Measurements from ENCODE around the gene CCN2.
A peak's percentile ranks its signal among the peaks of the same experiment; 100 is the strongest.
"Not testable (repeated sequence)": the region's sequence is repeated elsewhere in the genome, so short reads cannot be mapped to it uniquely, and the experiment has no call there.

Gene CCN2

DNA sequence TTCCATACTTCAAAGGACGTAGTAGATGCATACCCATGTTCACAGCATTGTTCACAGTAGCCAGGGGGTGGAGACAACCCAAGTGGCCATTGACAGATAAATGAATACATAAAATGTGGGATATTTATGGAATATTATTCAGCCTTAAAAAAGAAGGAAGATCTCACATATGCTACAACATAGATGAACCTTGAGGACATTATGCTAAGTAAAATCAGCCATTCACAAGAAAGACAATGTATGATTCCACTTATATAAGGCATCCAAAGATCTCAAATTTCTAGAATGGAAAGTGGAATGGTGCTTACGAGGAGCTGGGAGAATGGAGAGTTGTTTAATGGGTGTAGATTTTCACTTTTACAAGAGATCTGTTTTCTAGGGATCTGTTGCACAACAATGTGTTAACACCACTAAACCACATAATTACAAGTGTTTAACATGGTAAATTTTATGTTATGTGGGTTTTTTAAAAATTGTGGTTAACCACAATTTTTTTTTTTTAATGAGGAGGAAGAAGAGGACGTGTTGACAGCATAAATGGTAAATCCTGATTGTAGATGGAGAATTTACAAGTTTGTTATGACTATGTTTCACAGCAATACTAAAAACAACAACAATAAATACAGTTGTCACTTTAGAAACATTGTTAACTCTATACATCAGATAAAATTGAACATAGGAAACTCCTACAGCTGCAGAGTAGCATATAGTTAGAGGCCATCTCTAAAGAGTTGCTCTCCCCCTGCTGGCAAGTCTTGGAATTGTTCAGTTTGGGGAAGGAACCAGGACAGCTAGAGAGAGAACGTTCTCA lies 41.6 kb downstream of the CCN2 start:
- peak; percentile 47 to 84 for DNase-seq

DNA sequence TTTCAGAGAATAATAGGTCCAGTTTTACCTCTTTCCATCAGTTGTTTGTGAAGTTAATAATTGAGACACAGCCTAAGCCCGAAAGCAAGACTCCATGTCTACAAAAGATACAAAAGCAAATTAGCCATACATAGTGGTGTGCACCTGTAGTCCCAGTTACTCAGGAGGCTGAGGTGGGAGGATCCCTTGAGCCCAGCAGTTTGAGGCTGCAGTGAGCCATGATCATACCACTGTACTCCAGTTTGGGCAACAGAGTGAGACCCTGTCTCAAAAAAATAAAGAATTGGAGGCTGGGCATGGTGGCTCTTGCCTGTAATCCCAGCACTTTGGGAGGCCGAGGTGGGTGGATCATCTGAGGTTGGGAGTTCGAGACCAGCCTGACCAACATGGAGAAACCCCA lies 42.4 kb downstream of the CCN2 start:
- DNase-seq, result not testable (repeated sequence)

DNA sequence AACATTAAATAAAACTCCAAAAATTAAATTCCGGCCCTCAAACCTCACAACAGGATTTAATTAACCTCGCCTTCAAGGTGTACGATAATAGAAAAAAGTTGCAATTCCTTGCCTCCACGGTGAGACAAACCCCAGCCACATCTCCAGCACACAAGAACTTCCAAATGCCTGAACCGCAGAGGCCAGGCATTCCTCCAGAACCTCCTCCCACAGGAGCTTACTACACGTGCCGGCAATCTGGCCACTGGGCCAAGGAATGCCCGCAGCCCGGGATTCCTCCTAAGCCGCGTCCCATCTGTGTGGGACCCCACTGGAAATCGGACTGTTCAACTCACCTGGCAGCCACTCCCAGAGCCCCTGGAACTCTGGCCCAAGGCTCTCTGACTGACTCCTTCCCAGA lies 47.4 kb downstream of the CCN2 start:
- DNase-seq, result not testable (repeated sequence)

DNA sequence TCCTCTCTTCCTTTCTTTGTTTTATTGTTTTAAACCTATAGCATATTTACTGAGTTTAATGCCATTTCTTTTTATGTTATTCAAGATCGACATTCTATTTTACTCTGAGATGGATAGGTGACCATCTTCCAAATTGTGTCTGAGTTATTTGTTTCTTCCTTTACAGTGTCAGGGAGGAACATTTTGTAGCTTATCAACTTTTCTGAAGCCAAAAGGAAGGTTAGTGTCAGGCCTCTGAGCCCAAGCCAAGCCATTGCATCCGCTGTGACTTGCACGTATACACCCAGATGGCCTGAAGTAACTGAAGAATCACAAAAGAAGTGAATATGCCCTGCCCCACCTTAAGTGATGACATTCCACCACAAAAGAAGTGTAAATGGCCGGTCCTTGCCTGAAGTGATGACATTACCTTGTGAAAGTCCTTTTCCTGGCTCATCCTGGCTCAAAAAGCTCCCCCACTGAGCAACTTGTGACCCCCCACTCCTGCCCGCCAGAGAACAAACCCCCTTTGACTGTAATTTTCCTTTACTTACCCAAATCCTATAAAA lies 49.8 kb downstream of the CCN2 start:
- not testable (repeated sequence) for DNase-seq

DNA sequence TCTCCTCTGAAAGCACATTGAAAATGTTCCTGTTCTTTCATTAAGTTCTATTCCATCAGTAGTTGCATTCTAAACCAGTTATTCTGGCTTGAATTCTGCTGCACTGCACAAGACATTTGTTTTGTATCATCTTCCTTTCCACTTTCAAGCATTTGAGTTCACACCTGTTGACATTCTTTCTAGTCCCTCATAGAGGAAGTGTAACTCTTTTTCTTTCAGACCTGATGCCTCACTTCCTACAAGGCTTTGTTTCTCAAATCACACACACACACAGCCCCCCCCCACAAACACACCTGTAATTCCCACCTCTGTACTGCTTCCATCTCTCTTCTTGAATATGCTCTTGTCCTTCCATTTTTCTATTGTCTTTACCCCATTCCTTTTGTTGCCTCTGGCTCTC lies 50.9 kb downstream of the CCN2 start:
- no peak for DNase-seq

DNA sequence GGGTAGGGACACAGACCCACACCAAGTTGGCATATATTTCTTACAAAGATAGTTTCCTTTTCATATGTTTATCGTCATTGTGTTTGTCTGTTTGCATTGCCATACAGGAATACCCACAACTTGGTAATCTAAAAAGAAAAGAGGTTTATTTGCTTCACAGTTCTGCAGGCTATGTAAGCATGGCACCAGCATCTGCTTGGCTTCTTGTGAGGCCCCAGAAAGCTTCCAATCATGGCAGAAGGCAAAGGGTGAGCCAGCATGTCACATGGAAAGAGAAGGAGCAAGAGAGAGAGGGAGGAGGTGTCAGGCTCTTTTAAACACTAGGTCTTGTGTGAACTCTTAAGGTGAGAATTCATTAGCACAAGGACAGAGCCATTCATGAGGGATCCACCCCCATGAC lies 52.5 kb downstream of the CCN2 start:
- no peak for DNase-seq

Measured in NCI-H526 (cell line).